H1 (cell line): Measurements from ENCODE around the gene PSMG2.

Experiments
- CTCF ChIP-seq, 3 experiments: IDR thresholded peaks; 1 replicate in 2 of 3; 2 replicates in 1 of 3; pipeline versions ENCODE4 v1.5.1 to v1.6.1; 2011; ENCODE audit warnings: low read length in 3 of 3, mild to moderate bottlenecking in 3 of 3, inconsistent platforms in 2 of 3, low read depth in 1 of 3, moderate library complexity in 1 of 3; ENCODE audit not compliant: insufficient read depth in 1 of 3; ENCODE audit errors: control extremely low read depth in 1 of 3
- E2F6 ChIP-seq: IDR thresholded peaks from 2 replicates; pipeline ENCODE4 v1.6.1; 2012; ENCODE audit warnings: inconsistent platforms
- EZH2 ChIP-seq: fragments of 200-600 bp; sonication (generic); IDR thresholded peaks from 2 replicates; pipeline ENCODE4 v1.7.1; 2012; ENCODE audit warnings: low read depth, mild to moderate bottlenecking, moderate library complexity, low read length, inconsistent platforms; ENCODE audit not compliant: severe bottlenecking
- HDAC2 ChIP-seq, 2 experiments: fragments of 300-600 bp in 1 of 2; sonication (generic) in 1 of 2; IDR thresholded peaks; 2 replicates each; pipeline ENCODE4 v1.6.1; 2011 to 2012; ENCODE audit warnings: low read depth in 2 of 2, low read length in 2 of 2, mild to moderate bottlenecking in 2 of 2, moderate library complexity in 2 of 2, borderline replicate concordance in 1 of 2, inconsistent platforms in 1 of 2
- HDAC6 ChIP-seq: IDR thresholded peaks from one replicate; pipeline ENCODE4 v1.7.1; 2012; ENCODE audit warnings: low read depth, mild to moderate bottlenecking, inconsistent platforms, low read length, moderate library complexity
- PHF8 ChIP-seq: fragments of 200-600 bp; sonication (generic); conservative IDR thresholded peaks from 2 replicates; pipeline ENCODE4 v1.7.1; 2012; ENCODE audit warnings: low read depth, mild to moderate bottlenecking, inconsistent platforms, low read length, moderate library complexity
- RAD21 ChIP-seq, 2 experiments: IDR thresholded peaks in 1 of 2; conservative IDR thresholded peaks in 1 of 2; 2 replicates each; pipeline ENCODE4 v1.6.1; 2011; ENCODE audit warnings: low read depth in 2 of 2, low read length in 2 of 2, improper control_type of control experiment in 1 of 2, inconsistent platforms in 1 of 2, mild to moderate bottlenecking in 1 of 2, moderate library complexity in 1 of 2
- RXRA ChIP-seq: IDR thresholded peaks from 2 replicates; pipeline ENCODE4 v1.6.1; 2011; ENCODE audit warnings: low read depth, mild to moderate bottlenecking, low read length, moderate library complexity; ENCODE audit not compliant: insufficient read depth
- SP1 ChIP-seq: IDR thresholded peaks from 2 replicates; pipeline ENCODE4 v1.6.1; 2011; ENCODE audit warnings: low read depth, low read length

GRCh38 chr18:12748671-12749070 is 45.8 kb downstream of the PSMG2 start:
- no peak for TF ChIP-seq E2F6
- no peak for TF ChIP-seq CTCF (IDR thresholded peaks at IDR 0.05; ENCODE audit: control extremely low read depth in 1 of 3, insufficient read depth in 1 of 3, low read depth in 1 of 3, low read length in 3 of 3)
- no peak for TF ChIP-seq RXRA
- TF ChIP-seq HDAC6, result no peak
- TF ChIP-seq EZH2, result no peak
- TF ChIP-seq PHF8, result no peak
- TF ChIP-seq HDAC2 (IDR thresholded peaks at IDR 0.05; ENCODE audit: borderline replicate concordance in 1 of 2, low read depth in 2 of 2, low read length in 2 of 2), result no peak
- no peak for TF ChIP-seq RAD21 (IDR thresholded peaks at IDR 0.05 in 1 of 2, conservative IDR thresholded peaks at IDR 0.05 in 1 of 2; ENCODE audit: low read depth in 2 of 2, low read length in 2 of 2)
- no peak for TF ChIP-seq SP1
